Activated CD4-positive, alpha-beta T cell treated with anti-CD3 and anti-CD28 coated beads, Interleukin-2, Interleukin-6, amounts not matched to agents 100 ng/mL and 50 ng/mL, durations not matched to agents 16 hours and 8 hours (primary cell): ENCODE measurements around the gene CXCL9.
"Not testable (repeated sequence)": the region's sequence is repeated elsewhere in the genome, so short reads cannot be mapped to it uniquely, and the experiment has no call there.

Experiments
- DNase-seq: peaks from one replicate; pipeline ENCODE4 v3.0.0-alpha.2; 2020

The CXCL9 gene

GRCh38 chr4:76007089-76007862 is at the start of gene CXCL9:
Gene CXCL9, minus strand, starts transcription at chr4:76007509. Its CDS starts 60 bp downstream, at chr4:76007449.
- no peak for DNase-seq

GRCh38 chr4:76055421-76055820 is 48.1 kb upstream of the CXCL9 start:
- DNase-seq = no peak

GRCh38 chr4:76055016-76055415 is 47.7 kb upstream of the CXCL9 start:
- DNase-seq = peak; percentile 87

GRCh38 chr4:76053730-76054129 is 46.4 kb upstream of the CXCL9 start:
- DNase-seq = no peak

GRCh38 chr4:76050560-76051050 is 43.3 kb upstream of the CXCL9 start:
- DNase-seq = not testable (repeated sequence)

GRCh38 chr4:76049860-76050416 is 42.6 kb upstream of the CXCL9 start:
- not testable (repeated sequence) for DNase-seq

GRCh38 chr4:76044686-76045085 is 37.4 kb upstream of the CXCL9 start:
- not testable (repeated sequence) for DNase-seq

- not testable (repeated sequence) for DNase-seq
These were observed 36.0 kb upstream of the CXCL9 start for GRCh38 chr4:76043306-76043705.

- peak; percentile 56 for DNase-seq
These were observed 35.1 kb upstream of the CXCL9 start for GRCh38 chr4:76042241-76042998.

GRCh38 chr4:76036855-76037254 is 29.5 kb upstream of the CXCL9 start:
- DNase-seq = no peak

GRCh38 chr4:76035799-76036380 is 28.6 kb upstream of the CXCL9 start, which contains the start of gene CXCL11:
Gene CXCL11, minus strand, starts transcription at chr4:76036070. Its CDS starts 83 bp downstream, at chr4:76035987.
- no peak for DNase-seq

- no peak for DNase-seq
These were observed 27.8 kb upstream of the CXCL9 start for GRCh38 chr4:76035141-76035540.

- DNase-seq = no peak
These were observed 22.0 kb upstream of the CXCL9 start for GRCh38 chr4:76029300-76029699.

- DNase-seq = peak; percentile 40
These were observed 21.0 kb upstream of the CXCL9 start for GRCh38 chr4:76028350-76028765.

- peak; percentile 57 for DNase-seq
These were observed 16.8 kb upstream of the CXCL9 start for GRCh38 chr4:76024065-76024464.

- peak; percentile 61 for DNase-seq
These were observed 16.1 kb upstream of the CXCL9 start, which contains the start of gene CXCL10 for GRCh38 chr4:76023389-76023788. Gene CXCL10, minus strand, starts transcription at chr4:76023497. Its CDS starts 66 bp downstream, at chr4:76023431.

- no peak for DNase-seq
These were observed 15.4 kb upstream of the CXCL9 start for GRCh38 chr4:76022677-76023076.

- DNase-seq = no peak
These were observed 14.7 kb upstream of the CXCL9 start for GRCh38 chr4:76022031-76022430.

GRCh38 chr4:76017056-76017686 is 9.9 kb upstream of the CXCL9 start:
- no peak for DNase-seq

- peak; percentile 76 for DNase-seq
These were observed 9.1 kb upstream of the CXCL9 start for GRCh38 chr4:76016393-76016792.

GRCh38 chr4:76013540-76013939 is 6.2 kb upstream of the CXCL9 start:
- no peak for DNase-seq

GRCh38 chr4:76012388-76012801 is 5.1 kb upstream of the CXCL9 start:
- no peak for DNase-seq
